ENCODE results near the gene NBAS. TPM values are rescaled to one million over a fixed set of nuclear protein-coding genes. Genes with fewer than 3 reads are reported as not detected.

The NBAS gene
- total RNA-seq, 2 experiments from 2014 or later = 24.4 to 28.8 TPM

DNA sequence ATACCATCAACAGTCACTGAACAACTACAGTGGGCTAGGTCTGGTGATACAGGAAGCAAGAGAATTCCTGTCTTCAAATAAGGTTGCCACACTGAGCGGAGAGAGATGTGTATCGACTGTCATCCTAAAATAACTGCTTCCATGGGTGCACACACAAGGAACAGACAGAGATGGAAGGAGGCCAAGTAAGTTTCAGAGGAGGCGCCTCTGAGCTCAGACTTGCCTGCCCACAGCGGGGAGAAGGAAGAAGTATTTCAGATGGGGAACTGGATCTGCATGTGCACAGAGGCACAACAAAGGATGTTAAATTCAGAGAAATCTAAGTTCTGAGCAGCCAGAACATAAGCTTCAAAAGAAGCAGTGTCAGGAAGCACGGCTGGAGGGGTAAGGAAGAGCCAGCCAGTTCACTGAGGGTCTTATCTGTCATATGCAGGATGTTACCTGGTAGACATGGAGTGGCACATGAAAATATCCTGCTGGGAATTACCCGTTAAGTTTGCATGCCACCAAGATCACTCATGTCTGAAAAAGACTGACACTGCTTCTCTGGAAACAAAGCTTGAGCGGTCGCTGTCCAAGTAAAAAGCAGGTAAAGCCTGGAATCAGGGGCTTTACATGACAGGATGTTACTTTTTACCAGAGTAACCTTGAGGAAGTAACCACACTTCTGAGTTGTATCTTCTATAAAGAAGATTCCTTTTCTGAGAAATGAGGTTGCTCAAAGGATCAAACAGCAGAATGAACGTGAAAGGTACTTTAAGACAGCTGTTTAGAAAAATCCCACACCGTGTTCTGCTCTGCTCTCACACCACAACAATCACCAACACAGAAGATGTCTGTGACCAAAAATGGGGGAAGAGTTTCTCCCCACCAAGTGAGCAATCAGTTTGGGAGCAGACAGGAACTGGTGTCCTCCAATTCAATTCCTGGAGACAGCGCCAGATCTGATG, 260.2 kb downstream of the NBAS start:
- H3K36me3 ChIP-seq (ENCODE audit: insufficient read depth, low read length) = peaks cover 7% of the 10 kb centered on the region; the same call in 1 of the 2 replicates
- CTCF ChIA-PET (ENCODE audit: unreplicated experiment) = no interaction called here
- no TSS peak for BruUV-seq (replicated peaks)
- H3K79me2 ChIP-seq (ENCODE audit: insufficient read depth, low read depth, low read length) = no peaks in the 10 kb centered on the region
- H3K4me1 ChIP-seq (ENCODE audit: insufficient read depth, low read length, poor library complexity, severe bottlenecking) = no peaks in the 10 kb centered on the region
- H3K4me2 ChIP-seq (ENCODE audit: low read length) = no peak overlapping the region
- TF ChIP-seq, protein P1, sequence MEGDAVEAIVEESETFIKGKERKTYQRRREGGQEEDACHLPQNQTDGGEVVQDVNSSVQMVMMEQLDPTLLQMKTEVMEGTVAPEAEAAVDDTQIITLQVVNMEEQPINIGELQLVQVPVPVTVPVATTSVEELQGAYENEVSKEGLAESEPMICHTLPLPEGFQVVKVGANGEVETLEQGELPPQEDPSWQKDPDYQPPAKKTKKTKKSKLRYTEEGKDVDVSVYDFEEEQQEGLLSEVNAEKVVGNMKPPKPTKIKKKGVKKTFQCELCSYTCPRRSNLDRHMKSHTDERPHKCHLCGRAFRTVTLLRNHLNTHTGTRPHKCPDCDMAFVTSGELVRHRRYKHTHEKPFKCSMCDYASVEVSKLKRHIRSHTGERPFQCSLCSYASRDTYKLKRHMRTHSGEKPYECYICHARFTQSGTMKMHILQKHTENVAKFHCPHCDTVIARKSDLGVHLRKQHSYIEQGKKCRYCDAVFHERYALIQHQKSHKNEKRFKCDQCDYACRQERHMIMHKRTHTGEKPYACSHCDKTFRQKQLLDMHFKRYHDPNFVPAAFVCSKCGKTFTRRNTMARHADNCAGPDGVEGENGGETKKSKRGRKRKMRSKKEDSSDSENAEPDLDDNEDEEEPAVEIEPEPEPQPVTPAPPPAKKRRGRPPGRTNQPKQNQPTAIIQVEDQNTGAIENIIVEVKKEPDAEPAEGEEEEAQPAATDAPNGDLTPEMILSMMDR (conservative IDR thresholded peaks at IDR 0.05; ENCODE audit: low read length) = no peak
- TF ChIP-seq EZH2phosphoT487 (IDR thresholded peaks at IDR 0.05; ENCODE audit: borderline replicate concordance, low read depth, low read length) = no peak
- H3K9me3 ChIP-seq (ENCODE audit: low read length) = no peaks in the 10 kb centered on the region
- intact Hi-C loops (cut with micrococcal nuclease; ENCODE audit: unreplicated experiment) = no loop called here
- H4K20me1 ChIP-seq (ENCODE audit: insufficient read depth, low read length) = no peaks in the 10 kb centered on the region
- DNase-seq (ENCODE audit: low spot score) = no peak
- POLR2A ChIA-PET = interaction anchor here (0.7 kb wide), 1 partner anchor 565 kb away, joined by 3 read pairs; no protein-coding TSS in a partner anchor
- no peaks in the 10 kb centered on the region for H3K9me2 ChIP-seq (ENCODE audit: insufficient read depth, low read length)
- no peak overlapping the region for H3K4me3 ChIP-seq (ENCODE audit: low read depth, low read length, poor library complexity, severe bottlenecking)
- no peak overlapping the region for H3K27ac ChIP-seq (ENCODE audit: low read depth, low read length, poor library complexity, severe bottlenecking)
- no peak overlapping the region for H2AFZ ChIP-seq (ENCODE audit: low read length)

DNA sequence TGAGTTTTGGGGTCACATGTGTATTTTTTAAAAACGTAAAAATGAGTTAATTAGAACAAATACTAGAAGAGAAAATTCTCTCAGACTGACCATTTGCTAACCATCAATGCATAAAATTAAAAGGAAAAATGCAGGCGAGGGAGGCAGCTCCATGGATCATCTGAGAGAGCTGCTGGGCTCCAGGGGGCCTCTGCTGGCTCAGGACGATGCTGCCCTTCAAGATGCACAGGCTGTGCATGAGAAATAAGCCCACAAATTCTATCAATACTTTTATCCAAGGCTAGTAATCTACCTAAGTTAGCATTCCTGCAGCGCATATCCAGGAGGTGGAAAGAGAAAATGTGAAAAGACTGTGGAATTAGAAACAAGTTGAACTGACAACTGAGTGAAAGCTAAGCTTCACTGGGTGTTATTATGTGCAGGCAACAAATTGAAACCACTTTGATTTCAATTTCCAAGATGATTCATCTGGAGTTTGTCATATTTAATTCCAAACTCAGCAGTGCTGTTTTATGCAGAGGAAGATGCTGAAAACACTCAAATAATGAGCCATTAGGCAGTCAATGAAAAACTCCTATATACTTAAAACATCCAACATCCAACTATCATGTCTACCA, 261.1 kb downstream of the NBAS start:
- Histone ChIP-seq H3K4me3 (ENCODE audit: low read depth, low read length, poor library complexity, severe bottlenecking) (no peak overlapping the region), H3K79me2 (ENCODE audit: insufficient read depth, low read depth, low read length) (no peaks in the 10 kb centered on the region), H3K9me3 (ENCODE audit: low read length) (no peaks in the 10 kb centered on the region), H3K9me2 (ENCODE audit: insufficient read depth, low read length) (no peaks in the 10 kb centered on the region), H4K20me1 (ENCODE audit: insufficient read depth, low read length) (no peaks in the 10 kb centered on the region), H3K4me1 (ENCODE audit: insufficient read depth, low read length, poor library complexity, severe bottlenecking) (no peaks in the 10 kb centered on the region), H2AFZ (ENCODE audit: low read length) (no peak overlapping the region), H3K4me2 (ENCODE audit: low read length) (no peak overlapping the region), H3K27ac (ENCODE audit: low read depth, low read length, poor library complexity, severe bottlenecking) (no peak overlapping the region), H3K36me3 (ENCODE audit: insufficient read depth, low read length) (peaks cover 7% of the 10 kb centered on the region; the same call in 1 of the 2 replicates)
- DNase-seq (ENCODE audit: low spot score) = no peak
- TF ChIP-seq, protein P1 (conservative IDR thresholded peaks at IDR 0.05; ENCODE audit: low read length) = no peak
- no peak for TF ChIP-seq EZH2phosphoT487 (IDR thresholded peaks at IDR 0.05; ENCODE audit: borderline replicate concordance, low read depth, low read length)
- BruUV-seq (replicated peaks) = no TSS peak
- intact Hi-C loops (cut with micrococcal nuclease; ENCODE audit: unreplicated experiment) = no loop called here
- POLR2A ChIA-PET = interaction anchor here (0.7 kb wide), 2 partner anchors 499 to 566 kb away, joined by 3 read pairs; no protein-coding TSS in a partner anchor
- CTCF ChIA-PET (ENCODE audit: unreplicated experiment) = no interaction called here

Data from OCI-LY7 (cell line).